ENCODE measurements around the gene IL31RA. TPM values are rescaled to one million over a fixed set of nuclear protein-coding genes. Genes with fewer than 3 reads are reported as not detected.
A peak's percentile ranks its signal among the peaks of the same experiment; 100 is the strongest.

The IL31RA gene
- total and polyA plus RNA-seq, 10 of the 15 experiments (the other 5 are each of a cell fraction or from before 2014, with no cell fraction given) = 0.03 to 0.31 (median 0.11) TPM; not detected in 2

DNA sequence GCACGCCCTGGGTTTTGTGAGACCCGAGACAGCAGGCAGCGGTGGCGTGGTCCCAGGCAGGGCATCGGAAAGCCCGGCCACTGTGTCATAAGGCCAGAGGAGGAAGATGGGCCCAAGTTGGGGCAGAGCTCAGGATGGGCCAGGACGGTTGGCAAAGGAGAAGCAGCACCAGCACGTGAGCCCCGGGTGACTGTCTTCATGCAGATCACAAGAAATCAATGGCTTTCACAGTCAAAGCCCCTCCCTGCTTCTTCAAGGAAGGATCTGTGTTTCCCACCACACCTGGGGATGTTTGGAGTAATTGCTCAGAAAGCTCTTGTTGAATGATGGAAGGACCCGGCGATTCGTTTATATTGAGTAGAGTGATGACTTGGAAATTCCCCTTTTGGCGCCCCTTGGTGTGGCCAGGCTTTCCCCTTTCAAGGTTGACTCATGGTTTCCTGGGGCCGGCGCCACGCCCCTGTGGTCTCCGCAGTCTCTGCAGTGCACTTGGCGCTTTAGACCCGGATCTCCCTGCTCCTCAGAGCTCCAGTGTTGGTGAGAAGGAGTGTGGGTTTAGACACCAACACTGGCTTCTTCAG lies 52.1 kb downstream of the IL31RA start (continued):
- TF ChIP-seq, protein P1, sequence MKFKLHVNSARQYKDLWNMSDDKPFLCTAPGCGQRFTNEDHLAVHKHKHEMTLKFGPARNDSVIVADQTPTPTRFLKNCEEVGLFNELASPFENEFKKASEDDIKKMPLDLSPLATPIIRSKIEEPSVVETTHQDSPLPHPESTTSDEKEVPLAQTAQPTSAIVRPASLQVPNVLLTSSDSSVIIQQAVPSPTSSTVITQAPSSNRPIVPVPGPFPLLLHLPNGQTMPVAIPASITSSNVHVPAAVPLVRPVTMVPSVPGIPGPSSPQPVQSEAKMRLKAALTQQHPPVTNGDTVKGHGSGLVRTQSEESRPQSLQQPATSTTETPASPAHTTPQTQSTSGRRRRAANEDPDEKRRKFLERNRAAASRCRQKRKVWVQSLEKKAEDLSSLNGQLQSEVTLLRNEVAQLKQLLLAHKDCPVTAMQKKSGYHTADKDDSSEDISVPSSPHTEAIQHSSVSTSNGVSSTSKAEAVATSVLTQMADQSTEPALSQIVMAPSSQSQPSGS (IDR thresholded peaks at IDR 0.05; ENCODE audit: low read length) = peak; percentile 62; the same call in 1 of the 2 replicates
- TF ChIP-seq, protein P2, sequence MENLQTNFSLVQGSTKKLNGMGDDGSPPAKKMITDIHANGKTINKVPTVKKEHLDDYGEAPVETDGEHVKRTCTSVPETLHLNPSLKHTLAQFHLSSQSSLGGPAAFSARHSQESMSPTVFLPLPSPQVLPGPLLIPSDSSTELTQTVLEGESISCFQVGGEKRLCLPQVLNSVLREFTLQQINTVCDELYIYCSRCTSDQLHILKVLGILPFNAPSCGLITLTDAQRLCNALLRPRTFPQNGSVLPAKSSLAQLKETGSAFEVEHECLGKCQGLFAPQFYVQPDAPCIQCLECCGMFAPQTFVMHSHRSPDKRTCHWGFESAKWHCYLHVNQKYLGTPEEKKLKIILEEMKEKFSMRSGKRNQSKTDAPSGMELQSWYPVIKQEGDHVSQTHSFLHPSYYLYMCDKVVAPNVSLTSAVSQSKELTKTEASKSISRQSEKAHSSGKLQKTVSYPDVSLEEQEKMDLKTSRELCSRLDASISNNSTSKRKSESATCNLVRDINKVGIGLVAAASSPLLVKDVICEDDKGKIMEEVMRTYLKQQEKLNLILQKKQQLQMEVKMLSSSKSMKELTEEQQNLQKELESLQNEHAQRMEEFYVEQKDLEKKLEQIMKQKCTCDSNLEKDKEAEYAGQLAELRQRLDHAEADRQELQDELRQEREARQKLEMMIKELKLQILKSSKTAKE (IDR thresholded peaks at IDR 0.05; ENCODE audit: low read depth, poor library complexity, severe bottlenecking) = peak; percentile 61
- TF ChIP-seq CHD2 (IDR thresholded peaks at IDR 0.05; ENCODE audit: borderline replicate concordance, low read depth, low read length) (0 out of 2 replicates have a peak, but pooled peaks have one; percentile 18), EP300 (IDR thresholded peaks at IDR 0.05; ENCODE audit: borderline replicate concordance in 1 of 2, control insufficient read depth in 1 of 2, low read depth in 2 of 2, low read length in 2 of 2) (peak; percentile 62 to 69; a peak in 2 of 4 replicates), RB1 (IDR thresholded peaks at IDR 0.05; ENCODE audit: borderline replicate concordance) (0 out of 2 replicates have a peak, but pooled peaks have one; percentile 42), FOXM1 (IDR thresholded peaks at IDR 0.05; ENCODE audit: low read depth, low read length) (peak; percentile 65; the same call in 1 of the 2 replicates), YY1 (IDR thresholded peaks at IDR 0.05; ENCODE audit: low read depth, low read length) (peak; percentile 5; the same call in 1 of the 2 replicates), TBL1XR1 (IDR thresholded peaks at IDR 0.05; ENCODE audit: low read depth, low read length) (0 out of 2 replicates have a peak, but pooled peaks have one; percentile 15), ZNF384 (IDR thresholded peaks at IDR 0.05; ENCODE audit: borderline replicate concordance, low read depth, low read length) (no peak), LARP7 (IDR thresholded peaks at IDR 0.05) (no peak), JUND (IDR thresholded peaks at IDR 0.05; ENCODE audit: low read depth, low read length) (peak; percentile 58; the same call in 1 of the 2 replicates), MEF2A (IDR thresholded peaks at IDR 0.05; ENCODE audit: insufficient read depth, low read depth, low read length) (0 out of 2 replicates have a peak, but pooled peaks have one; percentile 5), ZNF207 (IDR thresholded peaks at IDR 0.05; ENCODE audit: borderline replicate concordance) (peak; percentile 56; the same call in 1 of the 2 replicates), SIX5 (IDR thresholded peaks at IDR 0.05; ENCODE audit: low read depth, low read length, severe bottlenecking) (no peak), NFIC (IDR thresholded peaks at IDR 0.05; ENCODE audit: low read depth, low read length) (peak; percentile 70; the same call in 1 of the 2 replicates), CREM (IDR thresholded peaks at IDR 0.05; ENCODE audit: low read depth) (peak; percentile 60; the same call in 1 of the 2 replicates), SUPT20H (IDR thresholded peaks at IDR 0.05; ENCODE audit: borderline replicate concordance, control insufficient read depth, low read depth, low read length) (no peak), IKZF2 (IDR thresholded peaks at IDR 0.05) (peak; percentile 61 to 70; a peak in 3 of 4 replicates), EED (IDR thresholded peaks at IDR 0.05; ENCODE audit: low read depth) (peak; percentile 61), RELA (IDR thresholded peaks at IDR 0.05; ENCODE audit: borderline replicate concordance, partially characterized antibody) (peak; percentile 98), WRNIP1 (IDR thresholded peaks at IDR 0.05; ENCODE audit: borderline replicate concordance, low read depth, low read length) (no peak)
- TF ChIP-seq, protein P3, sequence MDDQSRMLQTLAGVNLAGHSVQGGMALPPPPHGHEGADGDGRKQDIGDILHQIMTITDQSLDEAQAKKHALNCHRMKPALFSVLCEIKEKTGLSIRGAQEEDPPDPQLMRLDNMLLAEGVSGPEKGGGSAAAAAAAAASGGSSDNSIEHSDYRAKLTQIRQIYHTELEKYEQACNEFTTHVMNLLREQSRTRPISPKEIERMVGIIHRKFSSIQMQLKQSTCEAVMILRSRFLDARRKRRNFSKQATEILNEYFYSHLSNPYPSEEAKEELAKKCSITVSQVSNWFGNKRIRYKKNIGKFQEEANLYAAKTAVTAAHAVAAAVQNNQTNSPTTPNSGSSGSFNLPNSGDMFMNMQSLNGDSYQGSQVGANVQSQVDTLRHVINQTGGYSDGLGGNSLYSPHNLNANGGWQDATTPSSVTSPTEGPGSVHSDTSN (IDR thresholded peaks at IDR 0.05; ENCODE audit: insufficient replicate concordance, low read depth, low read length) = peak; percentile 28
- TF ChIP-seq, protein P4, sequence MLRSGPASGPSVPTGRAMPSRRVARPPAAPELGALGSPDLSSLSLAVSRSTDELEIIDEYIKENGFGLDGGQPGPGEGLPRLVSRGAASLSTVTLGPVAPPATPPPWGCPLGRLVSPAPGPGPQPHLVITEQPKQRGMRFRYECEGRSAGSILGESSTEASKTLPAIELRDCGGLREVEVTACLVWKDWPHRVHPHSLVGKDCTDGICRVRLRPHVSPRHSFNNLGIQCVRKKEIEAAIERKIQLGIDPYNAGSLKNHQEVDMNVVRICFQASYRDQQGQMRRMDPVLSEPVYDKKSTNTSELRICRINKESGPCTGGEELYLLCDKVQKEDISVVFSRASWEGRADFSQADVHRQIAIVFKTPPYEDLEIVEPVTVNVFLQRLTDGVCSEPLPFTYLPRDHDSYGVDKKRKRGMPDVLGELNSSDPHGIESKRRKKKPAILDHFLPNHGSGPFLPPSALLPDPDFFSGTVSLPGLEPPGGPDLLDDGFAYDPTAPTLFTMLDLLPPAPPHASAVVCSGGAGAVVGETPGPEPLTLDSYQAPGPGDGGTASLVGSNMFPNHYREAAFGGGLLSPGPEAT (IDR thresholded peaks at IDR 0.05; ENCODE audit: low read depth) = peak; percentile 97

Data from GM12878 (cell line).